Measurements from ENCODE around the gene PDCL3. TPM values are rescaled to one million over a fixed set of nuclear protein-coding genes. Genes with fewer than 3 reads are reported as not detected.

The PDCL3 gene
- total and polyA plus RNA-seq, 7 donors, result 23.1 to 80.5 (median 31.2) TPM

GRCh38 chr2:100619951-100620350 is 57.2 kb downstream of the PDCL3 start:
- no peak for TF ChIP-seq CTCF (IDR thresholded peaks at IDR 0.05)
- WGBS, 3 donors, result 81 to 89% (median 85%) methylated on average over 6 of the region's 6 CpGs
- intact Hi-C loops (cut with DNase I), result no loop called here
- Histone ChIP-seq H3K27me3 (ENCODE audit: insufficient read depth in 3 of 3, low read length in 2 of 3) (no peaks in the 10 kb centered on the region), H3K27ac (no peak overlapping the region), H3K36me3 (ENCODE audit: insufficient read depth in 1 of 2, low read depth in 1 of 2) (no peaks in the 10 kb centered on the region), H3K9me3 (no peaks in the 10 kb centered on the region), H3K4me3 (no peak overlapping the region), H3K4me1 (no peaks in the 10 kb centered on the region)
- ATAC-seq (no peak), DNase-seq (no peak)

GRCh38 chr2:100620481-100620880 is 57.7 kb downstream of the PDCL3 start:
- no peaks in the 10 kb centered on the region for H3K9me3 ChIP-seq
- DNase-seq (no peak), ATAC-seq (no peak)
- WGBS, 3 donors, result 82 to 93% (median 84%) methylated on average over 3 of the region's 3 CpGs
- no peaks in the 10 kb centered on the region for H3K27me3 ChIP-seq (ENCODE audit: insufficient read depth in 3 of 3, low read length in 2 of 3)
- no peak overlapping the region for H3K4me3 ChIP-seq
- no peaks in the 10 kb centered on the region for H3K4me1 ChIP-seq
- no peak overlapping the region for H3K27ac ChIP-seq
- intact Hi-C loops (cut with DNase I), result no loop called here
- no peaks in the 10 kb centered on the region for H3K36me3 ChIP-seq (ENCODE audit: insufficient read depth in 1 of 2, low read depth in 1 of 2)
- no peak for TF ChIP-seq CTCF (IDR thresholded peaks at IDR 0.05)

- H3K4me1 ChIP-seq, result no peaks in the 10 kb centered on the region
- intact Hi-C loops (cut with DNase I), result no loop called here
- H3K36me3 ChIP-seq (ENCODE audit: insufficient read depth in 1 of 2, low read depth in 1 of 2), result no peaks in the 10 kb centered on the region
- H3K27me3 ChIP-seq (ENCODE audit: insufficient read depth in 3 of 3, low read length in 2 of 3), result no peaks in the 10 kb centered on the region
- DNase-seq (no peak), ATAC-seq (peak in 1 of 4 donors; percentile 69)
- no peak overlapping the region for H3K4me3 ChIP-seq
- 70 to 79% (median 71%) methylated on average over 8 of the region's 8 CpGs for WGBS, 3 donors
- no peaks in the 10 kb centered on the region for H3K9me3 ChIP-seq
- no peak for TF ChIP-seq CTCF (IDR thresholded peaks at IDR 0.05)
- H3K27ac ChIP-seq, result no peak overlapping the region
Observed at GRCh38 chr2:100621371-100621951, 58.7 kb downstream of the PDCL3 start.

- 73 to 83% (median 81%) methylated on average over 8 of the region's 8 CpGs for WGBS, 3 donors
- intact Hi-C loops (cut with DNase I), result no loop called here
- ATAC-seq, result peak in 2 of 4 donors; percentile 59 to 61
Observed at GRCh38 chr2:100623033-100623715, 60.4 kb downstream of the PDCL3 start.

More at GRCh38 chr2:100623033-100623715, 60.4 kb downstream of the PDCL3 start:
- Histone ChIP-seq H3K27me3 (ENCODE audit: insufficient read depth in 3 of 3, low read length in 2 of 3) (no peaks in the 10 kb centered on the region), H3K4me1 (no peaks in the 10 kb centered on the region), H3K4me3 (no peak overlapping the region), H3K36me3 (ENCODE audit: insufficient read depth in 1 of 2, low read depth in 1 of 2) (no peaks in the 10 kb centered on the region), H3K9me3 (no peaks in the 10 kb centered on the region), H3K27ac (no peak overlapping the region)
- no peak for DNase-seq
- no peak for TF ChIP-seq CTCF (IDR thresholded peaks at IDR 0.05)

All from psoas muscle (tissue), 8 donors.